Parathyroid adenoma (tissue), 2 donors: ENCODE measurements around the gene MRPL10.

ENCODE experiments used
- H2AFZ ChIP-seq: fragments of 300-600 bp; sonication (generic); one replicate; pipeline ENCODE4 v1.7.0; 2017; ENCODE audit warnings: antibody characterized with exemption, mild to moderate bottlenecking
- H3K27ac ChIP-seq: fragments of 300-600 bp; sonication (generic); one replicate; pipeline ENCODE4 v1.7.0; 2017
- H3K27me3 ChIP-seq: fragments of 300-600 bp; sonication (generic); one replicate; pipeline ENCODE4 v1.7.0; 2017; ENCODE audit warnings: low read length; ENCODE audit not compliant: control insufficient read depth, insufficient read depth
- H3K36me3 ChIP-seq: fragments of 300-600 bp; sonication (generic); one replicate; pipeline ENCODE4 v1.7.0; 2017; ENCODE audit warnings: low read length; ENCODE audit not compliant: control insufficient read depth, insufficient read depth
- H3K4me1 ChIP-seq: fragments of 300-600 bp; sonication (generic); one replicate; pipeline ENCODE4 v1.7.0; 2017; ENCODE audit warnings: control low read depth
- H3K4me2 ChIP-seq: fragments of 300-600 bp; sonication (generic); one replicate; pipeline ENCODE4 v1.7.0; 2017; ENCODE audit warnings: low read length
- H3K4me3 ChIP-seq: fragments of 300-600 bp; sonication (generic); one replicate; pipeline ENCODE4 v1.7.0; 2017; ENCODE audit warnings: low read depth, low read length
- H3K79me2 ChIP-seq: fragments of 300-600 bp; sonication (generic); one replicate; pipeline ENCODE4 v1.7.0; 2017; ENCODE audit warnings: control low read depth
- H3K9ac ChIP-seq: fragments of 300-600 bp; sonication (generic); one replicate; pipeline ENCODE4 v1.7.0; 2017; ENCODE audit warnings: mild to moderate bottlenecking
- H3K9me3 ChIP-seq: fragments of 300-600 bp; sonication (generic); one replicate; pipeline ENCODE4 v1.7.0; 2017; ENCODE audit warnings: low read length; ENCODE audit not compliant: control insufficient read depth
- TF ChIP-seq, protein P1 (sequence below): fragments of 300-600 bp; sonication (generic); IDR thresholded peaks from one replicate; pipeline ENCODE4 v1.7.0; 2017; ENCODE audit warnings: antibody characterized with exemption, mild to moderate bottlenecking
- donor health status: primary hyperparathyroidism.

Gene MRPL10

DNA sequence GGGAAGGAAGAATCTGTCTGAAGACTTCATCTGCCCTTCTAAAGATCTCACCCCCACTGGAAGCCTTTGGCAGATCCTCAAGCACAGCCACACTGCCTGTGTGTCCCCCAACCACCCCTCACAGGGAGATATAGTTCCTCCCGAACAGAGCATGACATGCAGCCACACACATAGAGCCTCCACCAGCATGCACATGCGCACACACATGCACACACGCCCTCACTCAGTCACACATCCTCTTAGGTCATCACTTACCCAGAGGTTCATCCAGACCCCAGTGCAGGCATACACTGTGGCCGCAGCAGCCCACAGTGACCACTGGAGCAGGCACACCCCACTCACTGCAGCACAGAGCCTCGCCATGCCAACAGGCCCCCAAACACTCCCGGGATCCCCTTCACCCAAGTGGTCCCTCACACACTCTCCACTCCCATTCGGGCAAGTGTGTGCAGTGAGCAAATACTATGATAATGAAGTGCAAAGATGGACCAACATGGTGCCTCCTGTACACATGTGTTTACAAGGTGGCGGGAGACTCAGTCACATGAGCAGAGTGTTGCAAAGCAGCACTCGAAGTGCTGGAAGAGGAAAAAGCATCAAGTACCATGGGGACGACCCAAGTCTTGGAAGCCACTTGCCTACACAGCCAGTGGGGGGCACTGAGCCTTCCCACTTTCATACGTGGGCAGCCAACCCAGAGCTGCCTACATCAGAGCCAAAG lies 36.6 kb upstream of the MRPL10 start:
- TF ChIP-seq, protein P1, sequence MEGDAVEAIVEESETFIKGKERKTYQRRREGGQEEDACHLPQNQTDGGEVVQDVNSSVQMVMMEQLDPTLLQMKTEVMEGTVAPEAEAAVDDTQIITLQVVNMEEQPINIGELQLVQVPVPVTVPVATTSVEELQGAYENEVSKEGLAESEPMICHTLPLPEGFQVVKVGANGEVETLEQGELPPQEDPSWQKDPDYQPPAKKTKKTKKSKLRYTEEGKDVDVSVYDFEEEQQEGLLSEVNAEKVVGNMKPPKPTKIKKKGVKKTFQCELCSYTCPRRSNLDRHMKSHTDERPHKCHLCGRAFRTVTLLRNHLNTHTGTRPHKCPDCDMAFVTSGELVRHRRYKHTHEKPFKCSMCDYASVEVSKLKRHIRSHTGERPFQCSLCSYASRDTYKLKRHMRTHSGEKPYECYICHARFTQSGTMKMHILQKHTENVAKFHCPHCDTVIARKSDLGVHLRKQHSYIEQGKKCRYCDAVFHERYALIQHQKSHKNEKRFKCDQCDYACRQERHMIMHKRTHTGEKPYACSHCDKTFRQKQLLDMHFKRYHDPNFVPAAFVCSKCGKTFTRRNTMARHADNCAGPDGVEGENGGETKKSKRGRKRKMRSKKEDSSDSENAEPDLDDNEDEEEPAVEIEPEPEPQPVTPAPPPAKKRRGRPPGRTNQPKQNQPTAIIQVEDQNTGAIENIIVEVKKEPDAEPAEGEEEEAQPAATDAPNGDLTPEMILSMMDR = no peak
- H3K27me3 ChIP-seq = no peaks in the 10 kb centered on the region

DNA sequence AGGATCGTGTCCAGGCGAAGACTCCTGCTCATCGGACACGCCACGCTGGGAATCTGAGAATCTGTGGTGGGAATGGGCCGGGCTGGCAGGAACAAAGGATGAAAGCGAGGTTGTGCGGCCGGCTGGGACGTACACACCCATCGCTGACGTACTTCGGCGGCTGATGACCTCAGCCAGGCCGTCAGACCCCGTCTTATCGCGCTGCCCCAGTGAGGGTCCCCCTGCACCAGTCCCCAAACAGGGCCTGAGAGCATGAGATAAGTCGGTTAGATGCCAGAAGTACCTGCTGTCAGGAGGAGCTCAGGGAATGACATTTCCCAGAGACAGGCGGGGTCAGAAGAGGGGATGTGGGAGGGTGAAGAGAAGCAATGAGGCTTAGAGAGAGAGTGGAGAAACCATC lies 35.6 kb upstream of the MRPL10 start:
- peaks cover 9% of the 10 kb centered on the region for H3K4me1 ChIP-seq
- no peaks in the 10 kb centered on the region for H3K36me3 ChIP-seq
- no peak overlapping the region for H2AFZ ChIP-seq
- TF ChIP-seq, protein P1 = no peak
- H3K9ac ChIP-seq = no peak overlapping the region
- H3K79me2 ChIP-seq = no peaks in the 10 kb centered on the region
- H3K4me2 ChIP-seq = no peak overlapping the region
- no peaks in the 10 kb centered on the region for H3K9me3 ChIP-seq
- no peak overlapping the region for H3K27ac ChIP-seq
- no peak overlapping the region for H3K4me3 ChIP-seq
- H3K27me3 ChIP-seq = no peaks in the 10 kb centered on the region

More for the DNA sequence above, 36.6 kb upstream of the MRPL10 start:
- H2AFZ ChIP-seq = no peak overlapping the region
- H3K79me2 ChIP-seq = no peaks in the 10 kb centered on the region
- no peak overlapping the region for H3K9ac ChIP-seq
- H3K4me2 ChIP-seq = no peak overlapping the region
- H3K4me3 ChIP-seq = no peak overlapping the region
- H3K9me3 ChIP-seq = no peaks in the 10 kb centered on the region
- H3K4me1 ChIP-seq = peaks cover 9% of the 10 kb centered on the region
- H3K27ac ChIP-seq = no peak overlapping the region
- no peaks in the 10 kb centered on the region for H3K36me3 ChIP-seq

DNA sequence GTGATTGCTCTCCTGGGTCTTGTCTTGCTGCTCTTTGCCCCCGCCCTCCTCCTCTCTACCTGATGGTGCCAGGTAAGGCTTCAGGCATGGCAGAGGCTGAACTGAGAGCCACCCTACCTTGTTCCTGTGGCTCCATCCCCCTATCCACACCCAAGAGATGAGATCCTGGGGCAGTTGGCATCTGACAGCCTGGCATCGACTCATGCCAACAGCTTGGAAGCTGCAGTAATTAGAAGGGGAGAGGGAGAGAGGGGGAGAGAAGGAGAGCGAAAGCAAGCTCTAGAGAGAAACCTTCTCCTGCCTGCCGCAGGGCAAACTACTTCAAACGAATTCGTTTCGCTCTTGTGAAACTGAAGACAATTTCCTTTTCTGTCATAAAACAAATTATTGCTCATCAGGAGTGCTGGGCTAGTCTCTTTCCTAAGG lies 33.5 kb upstream of the MRPL10 start:
- H3K4me1 ChIP-seq = peaks cover 8% of the 10 kb centered on the region
- no peaks in the 10 kb centered on the region for H3K27me3 ChIP-seq

DNA sequence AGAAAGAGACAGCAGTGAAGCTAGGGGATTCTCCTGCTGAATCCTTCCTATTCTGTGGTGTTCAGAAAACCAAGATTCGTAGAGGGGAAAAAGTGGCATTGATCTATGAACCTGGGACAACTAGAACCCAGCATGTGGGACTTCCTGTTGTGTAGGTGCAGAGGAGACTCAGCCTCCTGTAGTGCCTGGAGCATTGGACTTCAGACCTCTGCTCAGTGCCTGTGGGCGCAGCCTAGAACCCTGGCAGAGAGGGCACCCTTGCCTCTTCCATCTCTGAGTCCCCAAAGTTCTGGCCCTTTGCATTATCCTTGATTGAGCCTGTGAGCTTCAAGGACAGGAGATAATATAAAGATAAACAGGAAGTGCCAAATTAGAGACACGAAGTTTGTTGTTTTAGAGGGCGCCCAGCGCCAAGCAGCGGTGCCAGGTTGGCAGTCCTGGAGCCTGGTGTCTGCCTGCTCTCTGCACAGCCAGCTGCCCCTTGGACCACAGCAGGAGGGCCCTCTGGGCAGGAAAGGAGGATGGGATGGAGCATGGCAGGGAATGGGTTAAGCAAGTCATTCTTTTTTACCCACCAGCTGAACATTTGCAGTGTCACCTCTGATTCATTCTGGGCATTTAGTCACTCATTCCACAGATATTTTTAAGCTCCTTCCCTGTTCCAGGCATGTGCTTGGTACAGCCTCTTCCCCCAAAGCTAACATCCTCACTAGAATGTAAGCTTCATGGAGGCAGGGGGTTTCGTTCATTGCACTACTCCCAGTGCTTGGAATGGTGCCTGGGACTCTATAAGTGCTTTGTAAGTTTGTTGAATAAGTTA lies 31.5 kb upstream of the MRPL10 start:
- no peak overlapping the region for H3K27ac ChIP-seq
- no peak overlapping the region for H3K4me3 ChIP-seq
- H3K36me3 ChIP-seq = no peaks in the 10 kb centered on the region
- no peaks in the 10 kb centered on the region for H3K4me1 ChIP-seq
- no peak overlapping the region for H3K4me2 ChIP-seq
- H3K27me3 ChIP-seq = no peaks in the 10 kb centered on the region
- no peaks in the 10 kb centered on the region for H3K9me3 ChIP-seq
- no peak overlapping the region for H3K9ac ChIP-seq
- no peak overlapping the region for H2AFZ ChIP-seq
- TF ChIP-seq, protein P1 = no peak
- no peaks in the 10 kb centered on the region for H3K79me2 ChIP-seq

More for the DNA sequence above, 33.5 kb upstream of the MRPL10 start:
- H3K9ac ChIP-seq = no peak overlapping the region
- H3K36me3 ChIP-seq = no peaks in the 10 kb centered on the region
- no peak overlapping the region for H2AFZ ChIP-seq
- no peak overlapping the region for H3K4me3 ChIP-seq
- no peaks in the 10 kb centered on the region for H3K79me2 ChIP-seq
- no peak overlapping the region for H3K4me2 ChIP-seq
- H3K27ac ChIP-seq = no peak overlapping the region
- H3K9me3 ChIP-seq = no peaks in the 10 kb centered on the region
- TF ChIP-seq, protein P1 = no peak
